Ascending aorta (tissue), 2 donors: ENCODE measurements around the gene PITPNM3. TPM values are rescaled to one million over a fixed set of nuclear protein-coding genes. Genes with fewer than 3 reads are reported as not detected.

Experiments used
- DNase-seq, 2 donors: peaks; one replicate each; pipeline ENCODE4 v3.0.0-alpha.2; 2019; ENCODE audit warnings: low spot score in 2 of 2
- H3K27ac ChIP-seq, 2 donors: fragments of 200-600 bp; sonication (generic); one replicate each; pipeline ENCODE4 v1.5.1; 2016 to 2017; ENCODE audit warnings: mild to moderate bottlenecking in 1 of 2
- H3K27me3 ChIP-seq: fragments of 200-600 bp; sonication (generic); one replicate; pipeline ENCODE4 v1.5.1; 2017
- H3K36me3 ChIP-seq, 2 donors: fragments of 200-600 bp; sonication (generic); one replicate each; pipeline ENCODE4 v1.5.1; 2016
- H3K4me1 ChIP-seq, 2 donors: fragments of 200-600 bp; sonication (generic); one replicate each; pipeline ENCODE4 v1.5.1; 2016 to 2017; ENCODE audit warnings: mild to moderate bottlenecking in 1 of 2
- H3K4me3 ChIP-seq, 2 donors: fragments of 200-600 bp; sonication (generic); one replicate each; pipeline ENCODE4 v1.5.1; 2016 to 2017; ENCODE audit warnings: mild to moderate bottlenecking in 1 of 2
- H3K9me3 ChIP-seq, 2 donors: fragments of 200-600 bp; sonication (generic); one replicate each; pipeline ENCODE4 v1.5.1; 2016
- CTCF ChIP-seq, 3 experiments: fragments of 200-600 bp in 2 of 3; fragments of 450-650 bp in 1 of 3; sonication (generic) in 2 of 3; IDR thresholded peaks; one replicate each; pipeline ENCODE4 v1.5.1; 2016 to 2019; ENCODE audit warnings: antibody characterized with exemption in 3 of 3, mild to moderate bottlenecking in 1 of 3, moderate library complexity in 1 of 3
- intact Hi-C: fragments of 100-400 bp; cut with DNase I; formaldehyde crosslinking; loops from one replicate; pipeline ENCODE4 v1.15.1; 2023
- total RNA-seq: library from RNA; depleted of rRNA; stranded (reverse); fragments of >200 nt; gene quantifications from one replicate; pipeline ENCODE4 v1.1.0, GENCODE V29; 2016

PITPNM3 gene
- total RNA-seq, 1 donor from 2014 or later: 10.4 TPM

DNA sequence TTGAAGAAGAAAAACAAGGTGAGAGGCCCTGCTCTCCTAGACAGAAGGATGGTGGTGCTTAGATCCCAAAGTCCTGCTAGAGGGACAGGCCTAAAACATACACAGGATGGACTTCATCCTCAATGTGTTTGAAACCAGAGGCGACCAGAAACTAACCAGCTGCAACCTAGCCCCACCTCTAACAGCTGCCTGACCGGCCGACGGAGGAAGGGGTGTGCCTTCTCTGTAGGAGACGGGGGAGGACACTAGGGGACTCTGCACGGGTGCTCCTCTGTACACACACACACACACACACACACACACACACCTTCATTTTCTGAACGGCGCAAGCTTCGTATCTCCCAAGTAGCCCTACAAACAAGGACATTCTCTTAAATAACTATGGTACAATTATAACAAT is 24.3 kb upstream of the PITPNM3 start:
- Histone ChIP-seq H3K36me3 (peaks cover 31 to 57% of the 10 kb centered on the region in 2 donors), H3K4me1 (no peaks in the 10 kb centered on the region), H3K27me3 (no peaks in the 10 kb centered on the region), H3K4me3 (no peak overlapping the region), H3K9me3 (no peaks in the 10 kb centered on the region), H3K27ac (no peak overlapping the region)
- no peak for TF ChIP-seq CTCF (IDR thresholded peaks at IDR 0.05)
- intact Hi-C loops: no loop called here
- no peak for DNase-seq

DNA sequence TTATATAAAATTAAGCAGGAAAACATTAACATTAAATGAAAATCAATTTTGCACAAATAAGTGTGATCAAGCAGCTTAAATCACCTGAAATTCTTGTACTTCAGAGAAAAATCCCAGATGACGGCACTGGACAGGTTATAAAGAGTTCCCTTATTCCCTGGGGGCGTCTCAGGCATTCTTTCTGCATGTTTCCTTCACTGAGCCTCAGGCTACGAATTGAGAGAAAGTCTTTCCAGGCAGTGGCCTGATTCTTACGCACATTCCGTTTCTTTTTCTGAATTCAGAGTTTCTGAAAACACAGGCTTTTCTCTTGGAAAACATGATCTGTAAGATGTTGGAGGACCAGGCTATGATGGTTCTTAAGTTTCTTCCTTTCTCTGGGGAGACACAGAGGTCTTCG is 22.1 kb upstream of the PITPNM3 start:
- H3K36me3 ChIP-seq: peaks cover 19 to 40% of the 10 kb centered on the region in 2 donors
- H3K4me1 ChIP-seq: no peaks in the 10 kb centered on the region
- H3K27ac ChIP-seq: no peak overlapping the region
- intact Hi-C loops: no loop called here
- H3K4me3 ChIP-seq: no peak overlapping the region
- DNase-seq: no peak
- TF ChIP-seq CTCF (IDR thresholded peaks at IDR 0.05): no peak
- H3K9me3 ChIP-seq: no peaks in the 10 kb centered on the region
- H3K27me3 ChIP-seq: no peaks in the 10 kb centered on the region

GRCh38 chr17:6577686-6578263 is 21.4 kb upstream of the PITPNM3 start:
- Histone ChIP-seq H3K9me3 (no peaks in the 10 kb centered on the region), H3K36me3 (peaks cover 16 to 33% of the 10 kb centered on the region in 2 donors), H3K27ac (no peak overlapping the region), H3K27me3 (no peaks in the 10 kb centered on the region), H3K4me1 (no peaks in the 10 kb centered on the region), H3K4me3 (no peak overlapping the region)
- intact Hi-C loops: no loop called here
- DNase-seq: no peak
- TF ChIP-seq CTCF (IDR thresholded peaks at IDR 0.05): no peak

DNA sequence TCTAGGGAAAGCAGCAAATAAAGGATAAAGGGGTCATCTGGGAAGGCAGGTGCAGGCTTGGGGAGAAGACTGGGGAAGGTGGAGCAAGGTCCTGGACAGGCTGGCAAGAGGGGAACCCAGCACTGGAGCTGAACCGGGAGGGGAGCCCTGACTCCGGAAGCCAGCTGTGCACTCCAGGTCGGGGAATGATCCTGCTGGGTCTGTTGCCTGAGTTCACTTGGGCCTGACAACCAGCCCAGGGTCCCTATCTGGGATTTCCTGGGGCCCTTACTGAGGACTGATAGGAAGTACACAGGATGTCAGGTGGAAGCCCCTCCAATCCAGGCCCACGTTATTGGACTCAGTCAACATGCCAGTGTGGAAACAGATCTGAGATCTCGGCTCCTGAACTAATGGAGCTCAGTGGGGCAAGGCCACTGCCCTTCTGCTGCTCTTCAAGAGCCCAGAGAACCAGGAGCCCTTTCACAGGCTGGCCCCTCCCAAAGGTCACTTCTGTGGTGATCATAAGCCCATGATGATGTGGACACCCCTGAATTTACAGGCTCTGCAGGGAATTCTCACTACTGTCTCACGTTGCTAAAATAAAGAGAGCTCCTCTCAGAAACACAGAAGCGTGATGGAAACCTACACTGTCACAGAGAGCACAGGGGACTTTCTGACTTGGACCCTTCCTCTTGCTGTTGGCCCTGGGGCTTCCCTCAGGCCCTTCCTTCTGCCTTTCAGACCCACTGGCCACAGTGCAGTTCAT is 19.9 kb upstream of the PITPNM3 start:
- no peaks in the 10 kb centered on the region for H3K9me3 ChIP-seq
- no peak overlapping the region for H3K4me3 ChIP-seq
- no peak for TF ChIP-seq CTCF (IDR thresholded peaks at IDR 0.05)
- H3K27me3 ChIP-seq: no peaks in the 10 kb centered on the region
- no peaks in the 10 kb centered on the region for H3K4me1 ChIP-seq
- peaks cover 16 to 22% of the 10 kb centered on the region in 2 donors for H3K36me3 ChIP-seq
- no peak overlapping the region for H3K27ac ChIP-seq
- DNase-seq: no peak
- intact Hi-C loops: no loop called here

- H3K27ac ChIP-seq: no peak overlapping the region
Observed at GRCh38 chr17:6575596-6575988, 19.2 kb upstream of the PITPNM3 start.

More at GRCh38 chr17:6575596-6575988, 19.2 kb upstream of the PITPNM3 start:
- Histone ChIP-seq H3K4me3 (no peak overlapping the region), H3K36me3 (peaks cover 16 to 22% of the 10 kb centered on the region in 2 donors), H3K4me1 (no peaks in the 10 kb centered on the region), H3K27me3 (no peaks in the 10 kb centered on the region), H3K9me3 (no peaks in the 10 kb centered on the region)
- intact Hi-C loops: no loop called here
- DNase-seq: no peak
- no peak for TF ChIP-seq CTCF (IDR thresholded peaks at IDR 0.05)
